ENCODE data around the gene PSMA6.

GRCh38 chr14:35306114-35306513 lies 13.9 kb downstream of the PSMA6 start:
- no peak for TF ChIP-seq CTCF (IDR thresholded peaks at IDR 0.05)
- no peak for TF ChIP-seq POLR2AphosphoS5 (IDR thresholded peaks at IDR 0.05)
- TF ChIP-seq EP300 (IDR thresholded peaks at IDR 0.05) = no peak

Measured in gastroesophageal sphincter (tissue), 3 donors.